Body of pancreas (tissue), 4 donors: ENCODE results near the gene TMEM191B.
"Not testable (repeated sequence)": the region's sequence is repeated elsewhere in the genome, so short reads cannot be mapped to it uniquely, and the experiment has no call there.

Source experiments
- POLR2A ChIP-seq, 3 donors: fragments of 450-650 bp; IDR thresholded peaks; one replicate each; pipeline ENCODE4 v1.6.1; 2016; ENCODE audit warnings: antibody characterized with exemption in 3 of 3, mild to moderate bottlenecking in 2 of 3
- TF ChIP-seq, protein P1 (sequence below), 7 experiments: fragments of 450-650 bp in 4 of 7; fragments of 200-600 bp in 3 of 7; sonication (generic) in 3 of 7; IDR thresholded peaks; one replicate each; pipeline ENCODE4 v1.5.1; 2016 to 2019; ENCODE audit warnings: antibody characterized with exemption in 7 of 7

DNA sequence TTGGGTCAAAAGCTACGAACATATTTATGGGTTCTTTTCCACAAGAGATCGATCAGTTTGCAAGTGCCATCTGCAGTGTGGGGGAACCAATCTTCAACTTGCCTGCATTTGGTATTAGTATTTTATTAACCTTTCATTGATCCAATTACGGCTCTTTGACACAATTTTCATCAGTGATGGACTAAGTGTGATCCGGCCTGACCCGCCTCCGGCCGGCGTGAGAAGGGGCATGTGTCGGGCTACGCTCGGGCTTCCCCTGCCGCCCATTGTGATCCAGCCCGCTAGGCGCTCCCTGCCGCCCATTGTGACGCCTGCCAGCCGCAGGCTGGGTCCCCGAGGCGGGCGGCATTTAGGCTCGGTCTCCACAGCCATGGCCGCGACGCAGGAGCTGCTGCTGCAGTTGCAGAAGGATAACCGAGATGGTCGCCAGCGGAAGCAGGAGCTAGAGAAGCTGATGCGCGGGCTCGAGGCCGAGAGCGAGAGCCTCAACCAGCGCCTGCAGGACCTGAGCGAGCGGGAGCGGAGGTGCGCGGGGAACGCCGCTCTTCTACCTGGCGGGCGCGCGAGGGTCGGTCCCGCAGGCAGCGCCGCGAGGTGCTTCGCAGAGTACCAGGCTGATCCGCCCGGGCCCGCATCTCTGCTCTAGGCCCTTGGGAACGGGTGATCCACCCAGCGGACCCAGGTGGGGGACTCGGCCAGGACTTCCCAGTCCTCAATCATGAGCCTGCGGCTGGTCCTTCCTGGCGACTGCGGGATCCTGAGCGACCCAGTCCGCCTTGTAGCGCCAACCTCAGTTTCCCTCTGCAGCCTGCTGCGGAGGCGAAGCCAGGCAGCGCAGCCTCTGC, at the start of gene TMEM191B:
- TF ChIP-seq, protein P1, sequence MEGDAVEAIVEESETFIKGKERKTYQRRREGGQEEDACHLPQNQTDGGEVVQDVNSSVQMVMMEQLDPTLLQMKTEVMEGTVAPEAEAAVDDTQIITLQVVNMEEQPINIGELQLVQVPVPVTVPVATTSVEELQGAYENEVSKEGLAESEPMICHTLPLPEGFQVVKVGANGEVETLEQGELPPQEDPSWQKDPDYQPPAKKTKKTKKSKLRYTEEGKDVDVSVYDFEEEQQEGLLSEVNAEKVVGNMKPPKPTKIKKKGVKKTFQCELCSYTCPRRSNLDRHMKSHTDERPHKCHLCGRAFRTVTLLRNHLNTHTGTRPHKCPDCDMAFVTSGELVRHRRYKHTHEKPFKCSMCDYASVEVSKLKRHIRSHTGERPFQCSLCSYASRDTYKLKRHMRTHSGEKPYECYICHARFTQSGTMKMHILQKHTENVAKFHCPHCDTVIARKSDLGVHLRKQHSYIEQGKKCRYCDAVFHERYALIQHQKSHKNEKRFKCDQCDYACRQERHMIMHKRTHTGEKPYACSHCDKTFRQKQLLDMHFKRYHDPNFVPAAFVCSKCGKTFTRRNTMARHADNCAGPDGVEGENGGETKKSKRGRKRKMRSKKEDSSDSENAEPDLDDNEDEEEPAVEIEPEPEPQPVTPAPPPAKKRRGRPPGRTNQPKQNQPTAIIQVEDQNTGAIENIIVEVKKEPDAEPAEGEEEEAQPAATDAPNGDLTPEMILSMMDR (IDR thresholded peaks at IDR 0.05): not testable (repeated sequence)
- not testable (repeated sequence) for TF ChIP-seq POLR2A (IDR thresholded peaks at IDR 0.05)
